Kidney epithelial cell (primary cell): Measurements from ENCODE around the gene COL4A1. TPM values are rescaled to one million over a fixed set of nuclear protein-coding genes. Genes with fewer than 3 reads are reported as not detected.

Source experiments
- DNase-seq: peaks from one replicate; pipeline ENCODE4 v3.0.0-alpha.2; 2010; ENCODE audit warnings: low read depth
- H3K27me3 ChIP-seq: 2 replicates; pipeline ENCODE4 v1.6.0; 2011; ENCODE audit warnings: low read length; ENCODE audit not compliant: control insufficient read depth, insufficient read depth
- H3K36me3 ChIP-seq: 2 replicates; pipeline ENCODE4 v1.5.1; 2011; ENCODE audit warnings: low read length; ENCODE audit not compliant: control insufficient read depth, insufficient read depth
- H3K4me3 ChIP-seq: 2 replicates; pipeline ENCODE4 v1.5.1; 2011; ENCODE audit warnings: low read depth, mild to moderate bottlenecking, control low read depth, low read length
- total RNA-seq: library from RNA; depleted of rRNA; stranded (reverse); fragments of >200 nt; gene quantifications from 2 replicates; pipeline ENCODE4 v1.2.3, GENCODE V29; 2015
- TF ChIP-seq, protein P1 (sequence below): IDR thresholded peaks from 2 replicates; pipeline ENCODE4 v1.5.1; 2011; ENCODE audit warnings: mild to moderate bottlenecking, moderate library complexity, low read length, control low read depth, inconsistent platforms; ENCODE audit not compliant: insufficient read depth, poor library complexity, severe bottlenecking

Gene COL4A1
- total RNA-seq, 1 donor from 2014 or later: 1,018 TPM

DNA sequence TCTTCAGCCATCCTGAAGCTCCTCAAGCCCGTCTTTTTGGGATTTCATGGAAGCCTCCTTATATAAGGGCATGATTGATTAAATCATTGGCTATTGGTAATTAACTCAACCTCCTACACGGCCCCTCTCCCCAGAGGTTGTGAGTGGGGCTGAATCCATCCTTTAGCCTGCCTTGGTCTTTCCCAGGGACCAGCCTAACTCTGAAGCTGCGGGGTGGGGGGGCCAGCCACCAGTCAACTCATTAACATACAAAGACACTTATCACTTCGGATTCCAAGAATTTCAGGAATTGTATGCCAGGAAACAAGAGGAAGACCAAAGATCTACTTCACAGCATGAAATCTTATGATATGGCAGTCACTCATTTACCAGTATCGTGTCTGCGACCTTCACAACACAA lies 9.9 kb downstream of the COL4A1 start:
- H3K27me3 ChIP-seq: no peaks in the 10 kb centered on the region
- no peak for DNase-seq
- no peak overlapping the region for H3K4me3 ChIP-seq
- TF ChIP-seq, protein P1, sequence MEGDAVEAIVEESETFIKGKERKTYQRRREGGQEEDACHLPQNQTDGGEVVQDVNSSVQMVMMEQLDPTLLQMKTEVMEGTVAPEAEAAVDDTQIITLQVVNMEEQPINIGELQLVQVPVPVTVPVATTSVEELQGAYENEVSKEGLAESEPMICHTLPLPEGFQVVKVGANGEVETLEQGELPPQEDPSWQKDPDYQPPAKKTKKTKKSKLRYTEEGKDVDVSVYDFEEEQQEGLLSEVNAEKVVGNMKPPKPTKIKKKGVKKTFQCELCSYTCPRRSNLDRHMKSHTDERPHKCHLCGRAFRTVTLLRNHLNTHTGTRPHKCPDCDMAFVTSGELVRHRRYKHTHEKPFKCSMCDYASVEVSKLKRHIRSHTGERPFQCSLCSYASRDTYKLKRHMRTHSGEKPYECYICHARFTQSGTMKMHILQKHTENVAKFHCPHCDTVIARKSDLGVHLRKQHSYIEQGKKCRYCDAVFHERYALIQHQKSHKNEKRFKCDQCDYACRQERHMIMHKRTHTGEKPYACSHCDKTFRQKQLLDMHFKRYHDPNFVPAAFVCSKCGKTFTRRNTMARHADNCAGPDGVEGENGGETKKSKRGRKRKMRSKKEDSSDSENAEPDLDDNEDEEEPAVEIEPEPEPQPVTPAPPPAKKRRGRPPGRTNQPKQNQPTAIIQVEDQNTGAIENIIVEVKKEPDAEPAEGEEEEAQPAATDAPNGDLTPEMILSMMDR: no peak
- H3K36me3 ChIP-seq: peaks cover 4% of the 10 kb centered on the region

DNA sequence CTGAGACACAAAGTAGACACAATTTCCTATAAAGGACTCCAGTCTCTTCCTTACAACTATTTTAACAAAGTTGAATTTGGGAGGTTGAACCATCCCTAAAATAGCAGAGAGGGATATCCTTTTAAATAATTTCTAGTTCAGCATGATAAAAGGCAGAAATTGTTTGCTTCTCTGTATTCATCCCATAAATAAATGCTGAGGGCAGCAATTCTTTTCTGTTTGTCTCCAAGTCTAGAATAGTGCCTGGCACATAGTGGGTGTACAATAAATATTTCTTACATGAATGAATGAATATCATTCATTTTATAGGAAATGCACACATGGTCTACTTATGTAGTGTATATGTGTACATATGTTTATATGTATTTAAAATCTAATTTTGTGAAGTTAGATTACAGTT lies 12.3 kb downstream of the COL4A1 start:
- DNase-seq: no peak
- Histone ChIP-seq H3K36me3 (peaks cover 3% of the 10 kb centered on the region), H3K4me3 (no peak overlapping the region), H3K27me3 (no peaks in the 10 kb centered on the region)
- TF ChIP-seq, protein P1: no peak

DNA sequence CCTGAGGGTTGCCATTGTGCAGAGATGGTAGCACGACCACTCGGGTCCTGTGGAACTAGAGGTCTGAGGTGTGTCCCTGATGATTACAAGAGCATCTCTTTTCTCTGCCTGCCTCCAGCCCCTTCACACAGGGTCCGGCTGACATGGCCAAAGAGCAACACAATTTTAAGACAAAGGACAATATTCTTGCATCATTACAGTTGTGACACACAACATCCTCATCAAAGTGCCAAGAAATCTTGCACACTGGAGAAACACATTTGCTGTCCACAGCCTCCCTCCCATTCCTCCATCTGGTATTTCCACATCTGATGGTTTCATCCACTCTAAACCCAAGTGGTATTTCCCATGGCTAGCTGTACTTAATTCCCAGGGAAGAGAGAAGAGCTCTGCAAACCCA lies 12.8 kb downstream of the COL4A1 start:
- TF ChIP-seq, protein P1: no peak

DNA sequence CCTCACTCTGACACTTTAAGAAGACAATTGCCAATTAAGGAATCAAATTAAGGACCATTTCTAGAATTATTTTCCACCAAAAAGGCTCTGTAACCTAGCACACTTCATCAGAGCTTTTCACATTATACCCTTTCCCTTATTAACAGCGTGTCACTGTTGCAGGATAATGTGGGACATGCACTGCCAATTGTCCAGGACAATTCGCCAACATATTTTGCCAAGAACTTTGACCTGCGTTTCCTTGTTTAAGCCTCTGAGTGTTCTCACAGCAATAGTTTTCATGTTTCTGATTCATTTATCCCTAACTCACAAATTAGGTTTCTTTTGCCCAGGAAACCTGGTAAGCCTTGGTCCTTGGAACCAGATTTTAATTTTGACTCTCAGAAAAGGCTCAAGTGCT lies 13.3 kb downstream of the COL4A1 start:
- DNase-seq: no peak
- Histone ChIP-seq H3K4me3 (no peak overlapping the region), H3K36me3 (peaks cover 3% of the 10 kb centered on the region), H3K27me3 (no peaks in the 10 kb centered on the region)
- TF ChIP-seq, protein P1: no peak

More for the DNA sequence above, 12.8 kb downstream of the COL4A1 start:
- no peak for DNase-seq
- Histone ChIP-seq H3K36me3 (peaks cover 3% of the 10 kb centered on the region), H3K4me3 (no peak overlapping the region), H3K27me3 (no peaks in the 10 kb centered on the region)

DNA sequence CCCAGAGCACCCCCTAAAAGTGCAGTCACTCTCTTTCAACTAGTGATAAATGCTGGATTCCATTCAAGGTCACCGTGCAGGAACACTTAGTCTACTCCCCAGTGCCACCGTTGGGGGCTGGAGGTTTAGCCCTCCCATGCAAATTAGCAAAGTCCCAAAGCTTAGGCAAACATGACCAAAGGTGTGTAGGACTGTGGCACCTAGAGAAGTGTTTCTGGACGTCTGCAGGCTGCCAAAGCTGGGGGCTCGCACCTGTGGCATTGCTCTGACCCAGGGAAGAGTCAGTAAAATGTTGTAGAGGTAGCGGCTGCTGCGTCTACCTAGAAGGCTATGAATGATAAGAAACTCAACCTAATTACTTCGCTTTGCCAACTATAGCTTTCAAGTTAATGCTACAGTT lies 13.9 kb downstream of the COL4A1 start:
- peaks cover 3% of the 10 kb centered on the region for H3K36me3 ChIP-seq
- TF ChIP-seq, protein P1: no peak
- H3K4me3 ChIP-seq: no peak overlapping the region
- no peaks in the 10 kb centered on the region for H3K27me3 ChIP-seq
- no peak for DNase-seq

DNA sequence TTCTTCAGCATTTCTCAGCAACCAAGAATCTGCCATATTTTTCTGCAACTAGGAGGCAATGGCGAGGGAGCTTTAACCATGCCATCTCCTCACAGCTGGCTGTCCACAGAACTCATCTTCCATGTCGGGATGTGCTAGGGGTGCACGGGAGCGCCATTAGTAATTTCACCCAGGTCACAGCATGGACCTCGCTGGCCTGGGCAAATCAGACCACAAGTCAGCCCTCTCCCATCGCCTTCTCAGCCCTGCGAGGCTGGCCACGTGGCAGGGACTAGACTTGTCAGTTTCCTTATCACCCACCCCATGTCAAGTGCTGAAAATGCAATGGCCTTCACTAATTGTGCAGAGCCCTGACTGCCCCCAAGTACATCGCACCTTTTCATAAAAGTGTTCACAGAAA lies 15.7 kb downstream of the COL4A1 start:
- Histone ChIP-seq H3K4me3 (no peak overlapping the region), H3K27me3 (no peaks in the 10 kb centered on the region), H3K36me3 (peaks cover 3% of the 10 kb centered on the region)
- TF ChIP-seq, protein P1: no peak
- no peak for DNase-seq
